Measurements from ENCODE around the gene RIPPLY2.
"Not testable (repeated sequence)": the region's sequence is repeated elsewhere in the genome, so short reads cannot be mapped to it uniquely, and the experiment has no call there.

- TF ChIP-seq CTCF (IDR thresholded peaks at IDR 0.05; ENCODE audit: low read depth, low read length); MAX (IDR thresholded peaks at IDR 0.05; ENCODE audit: low read depth, low read length); POLR2A (IDR thresholded peaks at IDR 0.05; ENCODE audit: extremely low read depth, insufficient read length); MYC (IDR thresholded peaks at IDR 0.05; ENCODE audit: low read depth, low read length): not testable (repeated sequence)
Observed at GRCh38 chr6:83803492-83803891, 49.7 kb upstream of the RIPPLY2 start.

All from NB4 (cell line).